Common myeloid progenitor, CD34-positive (primary cell): ENCODE measurements around the gene IL6ST.
"Not testable (repeated sequence)": the region's sequence is repeated elsewhere in the genome, so short reads cannot be mapped to it uniquely, and the experiment has no call there.

Source experiments
- CTCF ChIA-PET: fragments of 350-600 bp; sonication (Branson Sonifier 250); formaldehyde crosslinking; loops from one replicate; lab custom pipeline; 2021; ENCODE audit warnings: antibody characterized with exemption; lab: Charles Lee
- POLR2A ChIA-PET: fragments of 350-600 bp; sonication (Branson Sonifier 250); formaldehyde crosslinking; loops from one replicate; lab custom pipeline; 2021; ENCODE audit warnings: antibody characterized with exemption; lab: Charles Lee
- DNase-seq, 3 donors: peaks; one replicate each; pipeline versions ENCODE4 v3.0.0 to v3.0.0-alpha.2; 2013
- H3K27ac ChIP-seq, 2 experiments: 1 replicate in 1 of 2; 2 replicates in 1 of 2; pipeline ENCODE4 v1.7.0; 2013; ENCODE audit warnings: inconsistent platforms in 2 of 2, low read length in 2 of 2, mild to moderate bottlenecking in 2 of 2, low read depth in 1 of 2, moderate library complexity in 1 of 2; ENCODE audit not compliant: severe bottlenecking in 2 of 2, insufficient read depth in 1 of 2, poor library complexity in 1 of 2
- H3K27me3 ChIP-seq, 5 experiments: replicated peaks in 2 of 5; 1 replicate in 3 of 5; 2 replicates in 2 of 5; pipeline versions ENCODE4 v1.6.1 to v1.7.0; 2013; ENCODE audit warnings: low read length in 4 of 5, mild to moderate bottlenecking in 2 of 5, moderate library complexity in 2 of 5, inconsistent platforms in 1 of 5; ENCODE audit not compliant: insufficient read depth in 5 of 5, control insufficient read depth in 4 of 5
- H3K36me3 ChIP-seq, 4 experiments: 1 replicate in 2 of 4; 2 replicates in 2 of 4; pipeline versions ENCODE4 v1.6.1 to v1.7.0; 2013; ENCODE audit warnings: low read length in 3 of 4, control low read depth in 1 of 4, mild to moderate bottlenecking in 1 of 4; ENCODE audit not compliant: control insufficient read depth in 4 of 4, insufficient read depth in 4 of 4
- H3K4me1 ChIP-seq, 4 experiments: 1 replicate in 3 of 4; 2 replicates in 1 of 4; pipeline versions ENCODE4 v1.6.1 to v1.7.1; 2013; ENCODE audit warnings: low read length in 3 of 4, mild to moderate bottlenecking in 3 of 4, control low read depth in 1 of 4, inconsistent platforms in 1 of 4, moderate library complexity in 1 of 4; ENCODE audit not compliant: control insufficient read depth in 4 of 4, insufficient read depth in 4 of 4; ENCODE audit errors: control extremely low read depth in 1 of 4
- H3K4me3 ChIP-seq, 7 experiments: 1 replicate in 4 of 7; 2 replicates in 3 of 7; pipeline versions ENCODE4 v1.5.1 to v1.7.0; 2013; ENCODE audit warnings: mild to moderate bottlenecking in 7 of 7, low read length in 6 of 7, moderate library complexity in 6 of 7, inconsistent platforms in 2 of 7, low read depth in 2 of 7, control low read depth in 1 of 7; ENCODE audit not compliant: insufficient read depth in 4 of 7, control insufficient read depth in 1 of 7; ENCODE audit errors: extremely low read depth in 1 of 7
- H3K9me3 ChIP-seq, 5 experiments: 1 replicate in 4 of 5; 2 replicates in 1 of 5; pipeline versions ENCODE4 v1.6.1 to v1.7.1; 2013; ENCODE audit warnings: low read length in 4 of 5, mild to moderate bottlenecking in 2 of 5, inconsistent platforms in 1 of 5, low read depth in 1 of 5, moderate library complexity in 1 of 5; ENCODE audit not compliant: control insufficient read depth in 4 of 5, insufficient read depth in 2 of 5; ENCODE audit errors: control extremely low read depth in 1 of 5
- WGBS: methylation state at CpG from one replicate; pipeline ENCODE4 v1.1.5; 2013; ENCODE audit not compliant: insufficient coverage; 5-methylcytosine and 5-hydroxymethylcytosine counted together

Gene IL6ST

DNA sequence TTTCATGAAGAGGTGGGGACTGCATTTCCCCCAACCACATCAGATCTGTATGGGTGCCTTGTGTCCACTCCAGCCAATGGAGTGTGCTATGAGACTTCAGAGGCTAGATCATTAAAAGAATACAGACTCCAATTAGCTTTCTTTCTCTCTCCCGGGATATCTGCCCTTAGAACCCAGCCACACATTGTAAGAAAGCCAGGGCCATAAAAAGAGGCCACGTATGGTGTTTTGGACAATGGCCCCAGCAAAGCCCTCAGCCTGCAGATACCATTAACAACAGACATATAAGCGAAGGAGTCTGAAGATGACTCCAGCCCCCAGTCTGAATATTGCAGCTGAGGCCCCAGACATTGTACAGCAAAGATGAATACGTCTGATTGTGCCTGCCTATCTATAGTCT lies 21.5 kb downstream of the IL6ST start:
- Histone ChIP-seq H3K4me1 (peaks cover 0 to 11% (median 4%) of the 10 kb centered on the region in 4 experiments), H3K36me3 (peaks cover 4 to 28% (median 8%) of the 10 kb centered on the region in 4 experiments), H3K9me3 (no peaks in the 10 kb centered on the region), H3K27ac (no peak overlapping the region), H3K27me3 (no peaks in the 10 kb centered on the region), H3K4me3 (no peak overlapping the region)
- WGBS: 93% methylated on average over 3 of the region's 4 CpGs
- ChIA-PET CTCF (interaction anchor here (1.7 kb wide), 1 partner anchor 228 kb away, joined by 5 read pairs; no protein-coding TSS in a partner anchor), POLR2A (no interaction called here)
- no peak for DNase-seq

DNA sequence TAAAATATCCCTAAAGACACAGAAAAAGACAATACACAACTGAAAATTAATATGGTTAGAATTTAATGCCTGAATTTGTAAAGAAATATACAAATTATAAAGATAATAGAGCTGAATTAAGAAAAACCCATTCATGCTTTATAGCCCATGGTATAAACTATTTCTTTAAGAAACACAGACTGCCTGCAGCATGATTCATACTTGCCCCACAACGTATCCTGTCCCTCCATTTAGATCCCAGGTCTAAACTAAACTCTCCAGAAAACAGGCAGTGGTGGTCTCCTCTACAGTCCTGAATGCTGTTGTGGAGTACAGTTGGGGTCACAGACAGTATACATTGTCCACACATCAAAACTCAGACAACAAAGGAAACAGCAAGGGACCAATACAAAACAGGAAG lies 24.8 kb downstream of the IL6ST start:
- H3K4me3 ChIP-seq: no peak overlapping the region
- DNase-seq: no peak
- H3K27ac ChIP-seq: no peak overlapping the region
- WGBS: no CpG with 5 or more reads among the region's 1 CpG
- H3K4me1 ChIP-seq: peaks cover 0 to 8% (median 2%) of the 10 kb centered on the region in 4 experiments
- ChIA-PET CTCF (interaction anchor here (1.1 to 3.0 kb wide), 5 partner anchors 12 to 231 kb away, joined by 3 to 9 read pairs (median 3); no protein-coding TSS in a partner anchor), POLR2A (no interaction called here)
- no peaks in the 10 kb centered on the region for H3K27me3 ChIP-seq
- peaks cover 2 to 28% (median 8%) of the 10 kb centered on the region in 4 experiments for H3K36me3 ChIP-seq
- H3K9me3 ChIP-seq: no peaks in the 10 kb centered on the region

DNA sequence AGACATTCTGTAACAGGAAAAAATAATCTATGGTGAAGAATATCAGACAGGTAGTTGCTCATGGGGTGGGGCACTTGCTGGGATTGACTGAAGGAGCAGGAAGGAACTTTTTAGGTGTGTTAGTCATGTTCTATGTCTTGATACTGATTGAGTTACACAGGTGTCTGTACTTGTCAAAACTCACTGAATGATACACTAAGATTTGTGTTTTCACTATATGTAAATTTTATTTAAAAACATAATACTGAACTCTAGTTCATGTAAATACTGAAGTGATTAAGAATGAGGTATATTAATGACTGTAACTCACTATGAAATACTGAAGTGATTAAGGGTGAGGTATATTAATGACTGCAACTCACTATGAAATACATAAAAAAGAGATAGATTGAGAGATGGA lies 28.5 kb downstream of the IL6ST start:
- Histone ChIP-seq H3K27me3 (no peaks in the 10 kb centered on the region), H3K36me3 (peaks cover 3 to 21% (median 9%) of the 10 kb centered on the region in 4 experiments), H3K27ac (no peak overlapping the region), H3K9me3 (no peaks in the 10 kb centered on the region), H3K4me3 (no peak overlapping the region), H3K4me1 (peaks cover 0 to 8% (median 2%) of the 10 kb centered on the region in 4 experiments)
- POLR2A ChIA-PET: no interaction called here
- CTCF ChIA-PET: no interaction called here
- DNase-seq: no peak

DNA sequence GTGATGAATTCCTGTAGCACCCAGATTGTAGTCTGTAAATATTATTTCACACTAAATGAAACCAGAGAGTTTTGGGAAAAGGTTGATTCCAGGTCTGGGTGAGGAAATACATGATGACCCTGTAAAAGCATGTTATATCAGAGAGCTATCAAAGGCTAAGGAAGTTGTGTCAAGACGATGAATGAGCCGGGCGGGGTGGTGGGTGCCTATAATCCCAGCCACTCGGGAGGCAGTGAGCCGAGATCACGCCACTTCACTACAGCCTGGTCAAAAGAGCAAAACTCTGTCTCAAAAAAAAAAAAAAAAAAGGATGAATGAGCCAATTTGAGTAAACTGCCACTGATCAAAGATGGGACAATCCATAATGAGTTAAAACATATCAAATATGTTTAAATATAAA lies 29.2 kb downstream of the IL6ST start:
- no peaks in the 10 kb centered on the region for H3K27me3 ChIP-seq
- no peaks in the 10 kb centered on the region for H3K9me3 ChIP-seq
- no peak overlapping the region for H3K27ac ChIP-seq
- 94% methylated on average over 3 of the region's 6 CpGs for WGBS
- no peak for DNase-seq
- H3K36me3 ChIP-seq: peaks cover 3 to 29% (median 12%) of the 10 kb centered on the region in 4 experiments
- POLR2A ChIA-PET: no interaction called here
- peaks cover 0 to 8% (median 2%) of the 10 kb centered on the region in 4 experiments for H3K4me1 ChIP-seq
- CTCF ChIA-PET: no interaction called here
- no peak overlapping the region for H3K4me3 ChIP-seq

DNA sequence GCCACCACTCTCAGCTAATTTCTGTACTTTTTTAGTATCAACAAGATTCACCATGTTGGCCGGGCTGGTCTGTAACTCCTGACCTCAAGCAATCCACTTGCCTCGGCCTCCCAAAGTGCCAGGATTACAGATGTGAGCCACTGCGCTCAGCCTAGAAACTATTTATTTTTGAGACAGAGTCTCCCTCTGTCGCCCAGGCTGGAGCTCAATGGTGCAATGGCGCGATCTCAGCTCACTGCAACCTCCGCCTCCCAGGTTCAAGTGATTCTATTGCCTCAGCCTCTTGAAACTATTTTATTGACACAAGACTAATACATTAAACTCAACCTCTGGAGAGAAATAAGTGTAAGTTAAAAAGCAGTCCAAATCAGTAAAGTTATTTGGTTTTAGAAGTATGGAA lies 34.0 kb downstream of the IL6ST start:
- H3K9me3 ChIP-seq: no peaks in the 10 kb centered on the region
- peaks cover 4 to 45% (median 23%) of the 10 kb centered on the region in 4 experiments for H3K36me3 ChIP-seq
- ChIA-PET POLR2A (no interaction called here), CTCF (interaction anchor here (2.3 kb wide), 1 partner anchor 17 kb away, joined by 6 read pairs; no protein-coding TSS in a partner anchor)
- H3K27ac ChIP-seq: no peak overlapping the region
- DNase-seq: no peak
- H3K4me3 ChIP-seq: no peak overlapping the region
- no peaks in the 10 kb centered on the region for H3K27me3 ChIP-seq
- WGBS: 94% methylated on average over 7 of the region's 7 CpGs
- H3K4me1 ChIP-seq: no peaks in the 10 kb centered on the region

DNA sequence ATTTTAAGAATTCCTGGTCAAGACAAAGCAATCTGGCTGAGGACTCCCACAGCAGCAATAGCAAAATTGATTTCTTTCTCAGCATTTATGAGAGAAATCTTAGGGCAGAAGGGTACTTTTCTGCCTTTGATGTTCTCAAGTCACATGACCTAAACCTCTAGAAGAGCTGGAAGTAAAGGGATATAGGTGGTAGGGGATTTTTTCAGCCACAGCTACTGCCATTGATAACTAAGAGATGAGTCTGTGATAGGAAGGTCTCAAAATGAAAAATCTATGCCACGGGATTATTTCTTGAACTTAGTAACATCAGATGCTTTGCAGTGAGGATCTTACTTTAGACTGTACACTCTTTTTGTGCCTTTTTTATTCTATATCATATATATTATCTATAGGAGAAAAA lies 35.6 kb downstream of the IL6ST start:
- no peak for DNase-seq
- no peaks in the 10 kb centered on the region for H3K9me3 ChIP-seq
- no peak overlapping the region for H3K27ac ChIP-seq
- no CpG with 5 or more reads among the region's 1 CpG for WGBS
- H3K4me1 ChIP-seq: no peaks in the 10 kb centered on the region
- H3K27me3 ChIP-seq: no peaks in the 10 kb centered on the region
- CTCF ChIA-PET: interaction anchor here (1.4 kb wide), 1 partner anchor 13 kb away, joined by 3 read pairs; no protein-coding TSS in a partner anchor
- H3K4me3 ChIP-seq: no peak overlapping the region
- H3K36me3 ChIP-seq: peaks cover 10 to 60% (median 31%) of the 10 kb centered on the region in 4 experiments
- POLR2A ChIA-PET: no interaction called here

DNA sequence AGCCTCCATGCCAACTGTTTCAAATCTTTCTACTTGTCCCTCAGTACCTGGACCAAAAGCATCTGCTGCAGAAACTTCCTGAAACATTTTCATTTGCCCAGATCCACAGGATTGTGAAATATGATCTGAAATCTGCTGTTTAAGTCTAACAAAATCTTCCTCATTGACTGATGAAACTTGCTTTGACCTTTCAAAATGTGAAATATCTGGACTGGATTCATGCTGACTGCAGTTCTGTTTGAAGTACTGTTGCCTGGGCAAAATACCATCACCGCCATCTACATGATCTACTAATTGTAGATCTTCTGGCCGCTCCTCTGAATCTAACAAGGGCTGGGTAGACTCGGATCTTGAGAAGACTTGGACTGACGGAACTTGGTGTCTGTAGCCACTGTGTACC lies 53.6 kb downstream of the IL6ST start:
- 100% methylated on average over 4 of the region's 4 CpGs for WGBS
- H3K4me3 ChIP-seq, H3K9me3 ChIP-seq, DNase-seq, H3K27me3 ChIP-seq, H3K4me1 ChIP-seq, CTCF ChIA-PET, POLR2A ChIA-PET, H3K27ac ChIP-seq: not testable (repeated sequence)
- H3K36me3 ChIP-seq: peaks cover 0 to 24% (median 13%) of the 10 kb centered on the region in 4 experiments
